Epithelial cell of esophagus (primary cell): ENCODE results near the gene ERO1A.

Experiments
- DNase-seq: peaks from one replicate; pipeline ENCODE4 v3.0.0; 2010; ENCODE audit warnings: low read depth
- H3K4me3 ChIP-seq: 2 replicates; pipeline ENCODE4 v1.5.1; 2011; ENCODE audit warnings: mild to moderate bottlenecking, low read length, control low read depth
- TF ChIP-seq, protein P1 (sequence below): IDR thresholded peaks from 2 replicates; pipeline ENCODE4 v1.5.1; 2011; ENCODE audit warnings: low read depth, mild to moderate bottlenecking, low read length, control low read depth, inconsistent platforms; ENCODE audit not compliant: insufficient read depth; ENCODE audit errors: missing control alignments

ERO1A gene

GRCh38 chr14:52706724-52707706 lies 11.7 kb upstream of the ERO1A start, which contains the start of gene PSMC6:
PSMC6 (plus strand) TSS chr14:52707200; CDS start chr14:52707220, 20 bp downstream.
- TF ChIP-seq, protein P1, sequence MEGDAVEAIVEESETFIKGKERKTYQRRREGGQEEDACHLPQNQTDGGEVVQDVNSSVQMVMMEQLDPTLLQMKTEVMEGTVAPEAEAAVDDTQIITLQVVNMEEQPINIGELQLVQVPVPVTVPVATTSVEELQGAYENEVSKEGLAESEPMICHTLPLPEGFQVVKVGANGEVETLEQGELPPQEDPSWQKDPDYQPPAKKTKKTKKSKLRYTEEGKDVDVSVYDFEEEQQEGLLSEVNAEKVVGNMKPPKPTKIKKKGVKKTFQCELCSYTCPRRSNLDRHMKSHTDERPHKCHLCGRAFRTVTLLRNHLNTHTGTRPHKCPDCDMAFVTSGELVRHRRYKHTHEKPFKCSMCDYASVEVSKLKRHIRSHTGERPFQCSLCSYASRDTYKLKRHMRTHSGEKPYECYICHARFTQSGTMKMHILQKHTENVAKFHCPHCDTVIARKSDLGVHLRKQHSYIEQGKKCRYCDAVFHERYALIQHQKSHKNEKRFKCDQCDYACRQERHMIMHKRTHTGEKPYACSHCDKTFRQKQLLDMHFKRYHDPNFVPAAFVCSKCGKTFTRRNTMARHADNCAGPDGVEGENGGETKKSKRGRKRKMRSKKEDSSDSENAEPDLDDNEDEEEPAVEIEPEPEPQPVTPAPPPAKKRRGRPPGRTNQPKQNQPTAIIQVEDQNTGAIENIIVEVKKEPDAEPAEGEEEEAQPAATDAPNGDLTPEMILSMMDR: no peak
- DNase-seq: peak; percentile 94
- H3K4me3 ChIP-seq: peak within 1 kb of the TSS; percentile 95

DNA sequence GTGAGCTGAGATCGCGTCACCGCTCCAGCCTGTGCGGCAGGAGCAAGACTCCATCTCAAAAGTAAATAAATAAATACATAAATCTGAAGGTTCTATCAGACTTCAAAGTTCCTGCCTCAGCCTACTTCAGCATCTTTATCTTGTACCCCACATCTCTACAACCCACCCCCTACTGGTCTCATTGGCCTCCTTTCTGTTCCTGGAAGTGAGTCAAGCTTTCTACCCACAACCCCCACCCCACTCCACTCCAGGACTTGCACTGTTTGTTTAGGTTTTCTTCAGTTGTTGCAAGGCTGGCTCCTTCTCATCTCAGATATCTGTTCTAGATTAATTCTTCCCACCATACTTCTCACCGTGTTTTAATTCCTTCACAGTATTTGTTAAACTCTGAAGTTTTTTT lies 10.9 kb upstream of the ERO1A start:
- peak; percentile 26 for DNase-seq
- TF ChIP-seq, protein P1: no peak

DNA sequence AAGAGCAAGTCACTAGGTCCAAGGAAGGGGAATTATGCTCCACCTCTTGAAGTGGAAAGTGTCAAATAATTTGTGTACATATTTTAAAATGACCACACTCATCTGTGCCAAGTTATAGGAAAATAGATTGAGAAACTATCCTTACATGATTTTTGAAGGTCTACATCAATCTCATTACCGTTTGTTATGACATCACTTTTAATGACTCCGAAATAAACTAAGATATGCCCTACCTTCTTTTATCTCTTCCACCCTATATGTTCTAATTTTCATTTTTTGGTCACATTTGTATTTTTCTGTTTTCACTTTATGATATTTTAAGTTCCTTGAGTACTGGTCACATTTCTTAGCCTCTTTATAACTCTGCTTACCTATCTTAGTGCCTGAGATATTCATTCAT lies 8.3 kb upstream of the ERO1A start:
- TF ChIP-seq, protein P1: no peak
- DNase-seq: no peak
- H3K4me3 ChIP-seq: no peak overlapping the region

More for the DNA sequence above, 10.9 kb upstream of the ERO1A start:
- H3K4me3 ChIP-seq: peak overlapping the region; percentile 95

DNA sequence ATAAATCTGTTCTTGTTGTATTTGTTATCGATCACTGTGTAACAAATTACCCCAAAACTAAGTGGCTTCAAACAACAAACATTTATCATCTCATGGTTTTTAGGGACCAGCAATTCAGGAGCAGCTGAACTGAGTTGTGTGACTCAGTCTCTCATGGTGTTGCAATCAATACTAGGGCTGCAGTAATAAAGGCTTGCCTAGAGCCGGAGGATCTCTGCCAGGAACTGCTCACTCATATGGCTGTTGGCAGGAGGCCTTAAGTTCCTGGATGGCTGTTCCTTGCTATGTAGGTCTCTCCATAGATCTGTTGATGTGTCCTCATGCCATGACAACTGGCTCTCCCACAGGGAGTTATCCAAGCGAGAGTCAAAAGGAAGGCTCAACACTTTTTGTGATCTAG lies 7.9 kb upstream of the ERO1A start:
- no peak overlapping the region for H3K4me3 ChIP-seq
- TF ChIP-seq, protein P1: no peak
- peak; percentile 98 for DNase-seq

DNA sequence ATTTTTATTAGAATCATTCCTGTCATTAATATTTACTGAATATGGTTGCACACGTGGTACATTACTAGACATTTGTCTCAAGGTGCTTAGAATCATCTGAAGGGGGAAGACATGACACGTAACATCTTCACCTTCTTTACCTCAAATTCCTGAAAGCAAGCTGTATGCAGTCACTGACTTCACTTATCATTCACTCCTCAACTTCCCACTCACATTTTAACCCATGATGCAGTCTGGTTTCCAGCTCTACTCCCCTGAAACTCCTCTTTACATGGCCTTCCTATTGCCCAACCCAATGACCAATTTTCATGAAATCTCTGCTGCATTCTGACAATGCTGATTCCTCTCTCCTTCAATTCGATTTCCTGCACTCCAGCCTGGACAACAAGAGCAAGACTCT lies 5.9 kb upstream of the ERO1A start:
- H3K4me3 ChIP-seq: no peak overlapping the region
- TF ChIP-seq, protein P1: no peak
- DNase-seq: peak; percentile 89

GRCh38 chr14:52700701-52701172 lies 5.4 kb upstream of the ERO1A start:
- TF ChIP-seq, protein P1: no peak

More at GRCh38 chr14:52700701-52701172, 5.4 kb upstream of the ERO1A start:
- peak; percentile 94 for DNase-seq
- H3K4me3 ChIP-seq: no peak overlapping the region
